Measurements from ENCODE around the gene TRMT1.
A peak's percentile ranks its signal among the peaks of the same experiment; 100 is the strongest.

Gene TRMT1

GRCh38 chr19:13121551-13122274 lies 5.2 kb upstream of the TRMT1 start:
- no peak for DNase-seq (ENCODE audit: extremely low read depth, insufficient read length)
- no peak for TF ChIP-seq CTCF (IDR thresholded peaks at IDR 0.05; ENCODE audit: insufficient read depth, low read length, poor library complexity, severe bottlenecking)
- Histone ChIP-seq H3K36me3 (ENCODE audit: control insufficient read depth, insufficient read depth, low read length) (peaks cover 11% of the 10 kb centered on the region), H3K4me3 (replicated peaks; ENCODE audit: low read depth, low read length) (no peak overlapping the region), H3K27me3 (replicated peaks; ENCODE audit: control insufficient read depth, insufficient read depth, low read length) (no peaks in the 10 kb centered on the region)

- Histone ChIP-seq H3K4me3 (replicated peaks; ENCODE audit: low read depth, low read length) (no peak overlapping the region), H3K27me3 (replicated peaks; ENCODE audit: control insufficient read depth, insufficient read depth, low read length) (no peaks in the 10 kb centered on the region), H3K36me3 (ENCODE audit: control insufficient read depth, insufficient read depth, low read length) (peaks cover 11% of the 10 kb centered on the region)
- no peak for DNase-seq (ENCODE audit: extremely low read depth, insufficient read length)
- no peak for TF ChIP-seq CTCF (IDR thresholded peaks at IDR 0.05; ENCODE audit: insufficient read depth, low read length, poor library complexity, severe bottlenecking)
These were observed 4.3 kb upstream of the TRMT1 start for GRCh38 chr19:13120817-13121216.

DNA sequence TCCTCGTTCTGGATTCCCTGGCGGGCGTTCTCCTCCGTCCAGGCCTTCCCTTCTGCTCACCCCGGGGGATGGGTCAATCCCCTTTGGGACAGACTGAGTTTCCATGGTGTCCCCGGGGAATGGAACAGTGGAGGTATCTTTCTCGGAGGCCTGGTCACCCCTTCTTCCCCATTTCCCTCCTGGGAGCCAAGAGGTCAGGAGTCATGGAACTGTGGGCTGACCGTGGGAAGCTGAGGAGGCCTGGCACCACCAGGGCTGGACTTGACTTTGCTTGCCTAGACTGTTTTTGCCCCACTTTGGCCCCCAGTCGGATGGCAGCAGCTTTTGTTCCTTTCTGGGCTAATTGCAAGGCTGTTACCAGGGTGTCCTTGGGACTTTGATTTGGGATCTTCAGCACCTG lies 3.5 kb upstream of the TRMT1 start:
- no peak for DNase-seq (ENCODE audit: extremely low read depth, insufficient read length)
- H3K4me3 ChIP-seq (replicated peaks; ENCODE audit: low read depth, low read length): no peak overlapping the region
- peaks cover 9% of the 10 kb centered on the region for H3K36me3 ChIP-seq (ENCODE audit: control insufficient read depth, insufficient read depth, low read length)
- no peak for TF ChIP-seq CTCF (IDR thresholded peaks at IDR 0.05; ENCODE audit: insufficient read depth, low read length, poor library complexity, severe bottlenecking)
- H3K27me3 ChIP-seq (replicated peaks; ENCODE audit: control insufficient read depth, insufficient read depth, low read length): no peaks in the 10 kb centered on the region

DNA sequence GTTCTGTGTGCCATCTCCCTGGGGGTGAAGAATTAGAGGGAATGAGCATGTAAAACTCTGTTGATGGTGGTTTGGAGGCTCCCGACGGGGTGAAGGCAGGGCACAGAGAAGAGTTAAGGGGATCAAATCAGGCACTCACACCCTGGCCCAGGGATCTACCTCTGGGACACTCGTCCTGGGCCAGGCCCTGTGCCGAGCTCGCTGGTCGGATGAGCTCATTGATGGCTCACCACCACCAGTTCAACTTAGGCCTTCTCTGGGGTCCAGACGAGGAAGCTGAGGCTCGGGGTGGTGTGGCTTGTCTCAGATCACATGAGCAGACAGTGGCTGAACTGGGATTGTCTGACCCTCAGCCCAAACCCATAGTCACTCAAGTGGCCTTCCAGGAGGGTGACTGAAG lies 3.1 kb upstream of the TRMT1 start:
- Histone ChIP-seq H3K27me3 (replicated peaks; ENCODE audit: control insufficient read depth, insufficient read depth, low read length) (no peaks in the 10 kb centered on the region), H3K36me3 (ENCODE audit: control insufficient read depth, insufficient read depth, low read length) (peaks cover 9% of the 10 kb centered on the region), H3K4me3 (replicated peaks; ENCODE audit: low read depth, low read length) (no peak overlapping the region)
- no peak for TF ChIP-seq CTCF (IDR thresholded peaks at IDR 0.05; ENCODE audit: insufficient read depth, low read length, poor library complexity, severe bottlenecking)
- DNase-seq (ENCODE audit: extremely low read depth, insufficient read length): no peak

DNA sequence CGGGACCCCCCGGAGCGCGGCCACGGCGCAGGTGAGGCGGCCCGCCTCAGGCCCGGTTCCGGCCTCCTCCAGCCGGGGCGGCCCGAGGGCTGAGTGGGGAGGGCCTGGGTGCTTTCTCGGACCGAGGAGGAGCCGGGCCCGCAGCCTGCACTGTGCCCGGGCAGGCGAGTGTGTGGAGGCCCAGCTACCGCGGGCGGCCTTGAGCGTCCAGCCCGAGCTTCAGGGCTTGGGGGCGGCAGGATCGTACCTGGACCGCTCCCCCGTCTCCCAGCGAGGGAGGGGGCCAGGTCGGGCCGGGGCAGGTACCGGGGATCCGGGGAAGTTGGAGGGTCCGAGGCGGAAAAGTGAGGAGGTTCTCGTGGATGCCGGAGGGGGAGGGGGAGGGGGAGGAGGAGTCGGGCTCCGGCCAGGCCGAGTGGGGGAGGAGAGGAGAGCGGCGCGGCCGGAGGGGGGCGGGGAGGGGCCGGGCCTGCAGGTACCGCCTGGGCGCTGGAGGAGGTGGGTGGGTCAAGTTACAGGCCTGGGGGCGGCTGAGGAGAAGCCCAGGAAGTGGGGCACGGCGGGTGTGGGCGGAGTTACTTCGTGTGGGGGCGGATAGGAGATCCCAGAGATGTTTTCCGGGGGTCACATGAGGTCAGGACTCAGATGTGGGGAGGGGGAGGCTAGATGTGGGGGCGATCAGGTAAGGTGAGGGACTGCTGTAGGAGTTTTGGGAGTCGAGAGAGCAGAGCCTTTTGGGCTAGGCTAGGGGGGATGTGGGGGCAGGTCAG lies 2.1 kb upstream of the TRMT1 start:
- H3K36me3 ChIP-seq (ENCODE audit: control insufficient read depth, insufficient read depth, low read length): peaks cover 9% of the 10 kb centered on the region
- H3K4me3 ChIP-seq (replicated peaks; ENCODE audit: low read depth, low read length): peak overlapping the region; percentile 96
- H3K27me3 ChIP-seq (replicated peaks; ENCODE audit: control insufficient read depth, insufficient read depth, low read length): no peaks in the 10 kb centered on the region
- peak; percentile 71 for DNase-seq (ENCODE audit: extremely low read depth, insufficient read length)
- TF ChIP-seq CTCF (IDR thresholded peaks at IDR 0.05; ENCODE audit: insufficient read depth, low read length, poor library complexity, severe bottlenecking): no peak
